Coronary artery (tissue), 2 donors: Measurements from ENCODE around the gene POLA2.

ENCODE experiments used
- DNase-seq: peaks from one replicate; pipeline ENCODE4 v3.0.0-alpha.2; 2017; ENCODE audit warnings: low spot score
- H3K27ac ChIP-seq, 2 donors: fragments of 200-600 bp; sonication (generic); one replicate each; pipeline ENCODE4 v1.5.1; 2016 to 2019
- H3K4me3 ChIP-seq: fragments of 200-600 bp; sonication (generic); 2 replicates; pipeline ENCODE4 v1.5.1; 2016; ENCODE audit warnings: mild to moderate bottlenecking, moderate library complexity
- CTCF ChIP-seq: fragments of 200-600 bp; sonication (generic); IDR thresholded peaks from one replicate; pipeline ENCODE4 v1.5.1; 2019; ENCODE audit warnings: antibody characterized with exemption

POLA2 gene

GRCh38 chr11:65286686-65287085, 24.9 kb downstream of the POLA2 start:
- no peak for DNase-seq
- no peak for TF ChIP-seq CTCF
- H3K4me3 ChIP-seq: no peak overlapping the region
- H3K27ac ChIP-seq: no peak overlapping the region

- Histone ChIP-seq H3K27ac (no peak overlapping the region), H3K4me3 (no peak overlapping the region)
- no peak for TF ChIP-seq CTCF
- DNase-seq: no peak
Observed at GRCh38 chr11:65287601-65288000, 25.8 kb downstream of the POLA2 start.

- no peak for TF ChIP-seq CTCF
Observed at GRCh38 chr11:65288706-65289536, 27.2 kb downstream of the POLA2 start.

GRCh38 chr11:65290448-65291165, 28.8 kb downstream of the POLA2 start:
- H3K4me3 ChIP-seq: peak overlapping the region; percentile 3
- TF ChIP-seq CTCF: no peak
- peak overlapping the region; percentile 12 to 78 for H3K27ac ChIP-seq
- peak; percentile 92 for DNase-seq

More at GRCh38 chr11:65288706-65289536, 27.2 kb downstream of the POLA2 start:
- DNase-seq: no peak
- no peak overlapping the region for H3K4me3 ChIP-seq
- no peak overlapping the region for H3K27ac ChIP-seq

- H3K4me3 ChIP-seq: peak overlapping the region; percentile 3
- DNase-seq: no peak
Observed at GRCh38 chr11:65291613-65292012, 29.9 kb downstream of the POLA2 start.

GRCh38 chr11:65292890-65293289, 31.1 kb downstream of the POLA2 start:
- DNase-seq: no peak
- TF ChIP-seq CTCF: no peak
- Histone ChIP-seq H3K4me3 (no peak overlapping the region), H3K27ac (peak overlapping the region in 1 of 2 donors; percentile 78)

More at GRCh38 chr11:65291613-65292012, 29.9 kb downstream of the POLA2 start:
- TF ChIP-seq CTCF: no peak
- peak overlapping the region; percentile 12 to 78 for H3K27ac ChIP-seq
